Measurements from ENCODE around the gene SBNO2. TPM values are rescaled to one million over a fixed set of nuclear protein-coding genes. Genes with fewer than 3 reads are reported as not detected.

The SBNO2 gene
- total RNA-seq, 1 donor from 2014 or later: 122 TPM

DNA sequence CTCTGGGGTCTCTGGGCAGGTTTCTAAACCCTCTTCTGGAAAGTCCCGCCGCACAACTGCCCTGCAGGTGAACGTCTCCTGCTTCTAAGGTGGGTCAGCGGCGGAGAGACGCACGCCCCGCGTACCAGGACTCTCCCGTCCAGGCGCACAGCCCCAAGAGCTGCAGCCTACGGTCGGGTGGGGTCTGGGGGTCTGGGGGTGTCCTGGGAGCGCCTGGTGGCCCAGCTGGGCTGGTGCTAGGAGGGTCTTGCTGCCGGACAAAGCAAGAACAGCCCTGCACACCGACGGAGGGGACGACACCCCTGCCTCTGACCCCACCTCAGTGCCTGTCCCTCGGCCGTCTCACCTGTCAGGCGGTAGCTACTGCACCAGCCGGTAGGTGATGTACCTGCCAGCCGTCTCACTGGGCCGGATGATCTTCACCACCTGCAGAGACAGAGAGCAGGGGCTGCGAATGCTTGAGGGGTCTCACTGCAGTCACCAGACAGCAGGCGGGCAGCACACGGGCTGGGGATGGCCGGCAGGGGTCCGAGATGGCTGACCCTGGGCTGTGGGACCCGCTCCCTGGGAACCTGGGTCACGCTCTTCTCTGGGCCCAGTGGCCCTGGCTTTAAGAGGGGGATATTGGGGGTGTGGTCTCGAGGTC, 84.8 kb downstream of the SBNO2 start:
- DNase-seq (ENCODE audit: low spot score): no peak

DNA sequence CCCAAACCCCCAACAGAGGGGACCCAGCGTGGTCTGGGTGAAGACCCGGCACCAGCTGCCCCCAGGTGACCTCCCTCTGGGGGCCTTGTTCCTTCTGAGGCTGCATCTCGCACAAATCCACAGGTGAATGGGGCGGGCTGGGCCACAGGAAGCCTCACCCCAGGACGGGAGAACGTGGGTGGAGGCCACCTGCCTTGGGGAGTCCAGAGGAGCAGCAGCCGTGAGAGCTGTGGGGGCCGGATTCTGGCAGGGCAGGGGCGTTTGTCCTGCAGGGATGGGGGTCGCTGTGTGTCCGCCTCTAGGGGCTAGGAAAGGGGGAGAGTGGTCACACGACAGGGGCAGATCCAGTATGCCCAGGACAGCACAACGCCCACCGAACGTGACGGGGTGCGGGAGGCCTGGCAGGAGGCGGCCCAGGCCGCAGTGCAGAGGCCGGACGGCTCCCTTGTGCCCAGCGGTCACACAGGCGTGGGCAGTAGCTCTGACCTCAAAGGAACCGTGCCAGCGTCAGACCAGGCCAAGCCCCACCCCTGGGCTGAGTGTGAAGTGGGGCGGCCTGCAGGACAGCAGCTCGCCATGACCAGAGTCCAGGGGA, 85.6 kb downstream of the SBNO2 start:
- no peak for DNase-seq (ENCODE audit: low spot score)

DNA sequence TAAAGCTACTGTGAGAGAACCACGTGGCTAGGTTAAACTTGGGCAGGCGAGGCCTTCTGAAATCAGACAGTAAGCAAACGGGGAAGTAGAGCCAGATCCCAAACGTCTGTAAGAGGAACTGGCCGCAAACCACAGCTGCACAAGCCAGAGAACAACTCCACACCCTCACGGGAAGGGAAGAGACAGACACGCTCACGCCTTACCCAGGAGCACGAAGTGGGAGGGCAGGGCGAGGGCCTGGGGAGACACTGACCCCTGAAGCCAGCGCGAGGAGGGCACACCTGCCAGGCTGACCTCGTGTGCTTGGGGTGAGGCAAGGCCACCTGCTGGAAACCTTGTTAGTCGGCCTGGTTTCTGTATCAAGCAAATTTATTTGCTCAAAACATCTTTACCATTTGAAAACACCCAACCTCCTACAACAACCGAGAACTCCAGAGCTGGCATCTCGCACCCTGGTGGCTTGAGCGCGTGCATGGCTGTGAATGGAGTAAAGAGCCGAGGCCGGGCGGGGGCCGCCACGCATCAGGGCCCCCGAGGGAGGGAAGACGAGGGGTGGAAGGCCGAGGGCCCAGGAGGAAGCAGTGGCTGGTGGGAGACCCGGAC, 86.2 kb downstream of the SBNO2 start:
- no peak for DNase-seq (ENCODE audit: low spot score)

DNA sequence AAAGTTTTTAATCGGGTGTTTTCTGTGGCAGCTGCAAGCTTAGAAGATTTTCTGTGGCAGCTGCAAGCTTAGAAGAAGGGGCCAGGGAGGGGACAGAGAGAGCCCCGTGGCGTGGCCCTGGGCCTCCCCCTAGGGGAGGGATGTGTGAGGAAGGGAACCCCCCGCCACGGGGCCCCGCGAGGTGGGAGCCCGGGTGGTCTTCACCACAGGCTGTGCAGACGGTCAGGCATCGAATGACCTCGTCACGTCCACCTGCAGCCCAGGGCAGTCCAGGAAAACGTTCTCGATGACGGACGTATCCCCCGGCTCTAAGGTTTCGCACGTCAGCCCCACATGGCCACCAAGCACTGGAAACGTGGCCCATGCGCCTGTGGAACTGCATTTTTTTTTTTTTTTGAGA, 87.5 kb downstream of the SBNO2 start:
- no peak for DNase-seq (ENCODE audit: low spot score)

DNA sequence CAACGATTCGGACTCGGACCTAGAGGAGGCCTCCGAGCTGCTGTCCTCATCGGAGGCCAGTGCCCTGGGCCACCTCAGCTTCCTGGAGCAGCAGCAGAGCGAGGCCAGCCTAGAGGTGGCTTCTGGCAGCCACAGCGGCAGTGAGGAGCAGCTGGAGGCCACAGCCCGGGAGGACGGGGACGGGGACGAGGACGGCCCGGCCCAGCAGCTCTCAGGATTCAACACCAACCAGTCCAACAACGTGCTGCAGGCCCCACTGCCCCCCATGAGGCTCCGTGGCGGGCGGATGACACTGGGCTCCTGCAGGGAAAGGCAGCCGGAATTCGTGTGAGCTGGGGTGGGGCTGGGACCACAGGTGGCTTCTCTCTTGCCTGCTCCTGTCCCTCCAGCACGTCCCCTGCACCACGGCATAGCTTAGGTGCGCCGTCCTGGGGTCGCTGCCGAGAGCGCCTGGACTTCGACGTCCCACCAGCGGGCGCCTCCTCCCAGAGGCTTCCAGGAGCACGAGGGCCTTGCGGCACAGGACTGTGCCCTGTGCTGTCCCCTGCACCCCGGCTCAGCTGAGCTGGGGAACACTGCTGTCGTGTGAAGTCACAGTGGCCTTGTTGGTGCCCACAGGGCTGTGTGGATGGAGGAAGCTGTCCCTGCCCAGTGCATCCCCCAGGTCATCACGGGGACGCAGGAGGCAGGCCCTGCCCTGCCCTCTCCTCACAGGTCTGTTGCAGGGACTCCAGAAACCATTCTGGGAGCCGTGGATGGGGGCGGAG, 88.2 kb downstream of the SBNO2 start:
- no peak for DNase-seq (ENCODE audit: low spot score)

DNA sequence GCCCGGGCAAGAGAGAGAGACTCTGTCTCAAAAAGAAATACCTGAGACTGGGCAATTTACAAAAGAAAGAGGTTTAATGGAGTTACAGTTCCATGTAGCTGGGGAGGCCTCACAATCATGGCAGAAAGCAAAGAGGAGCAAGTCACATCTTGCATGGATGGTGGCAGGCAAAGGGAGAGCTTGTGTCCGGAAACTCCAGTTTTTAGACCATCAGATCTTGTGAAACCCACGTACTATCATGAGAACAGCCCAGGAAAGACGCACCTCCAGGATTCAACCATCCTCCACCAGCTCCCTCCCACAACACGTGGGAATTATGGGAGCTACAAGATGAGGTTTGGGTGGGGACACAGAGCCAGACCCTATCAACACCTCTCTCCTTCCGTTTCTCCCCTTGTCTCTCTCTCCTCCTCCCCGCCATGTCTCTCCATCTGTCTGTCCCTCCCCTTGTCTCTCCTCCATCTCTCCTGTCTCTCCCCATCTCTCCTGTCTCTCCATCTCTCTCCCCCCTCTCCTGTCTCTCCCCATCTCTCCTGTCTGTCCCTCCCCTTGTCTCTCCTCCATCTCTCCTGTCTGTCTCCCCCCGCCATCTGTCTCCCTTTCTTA, 88.9 kb downstream of the SBNO2 start:
- DNase-seq (ENCODE audit: low spot score): no peak

DNA sequence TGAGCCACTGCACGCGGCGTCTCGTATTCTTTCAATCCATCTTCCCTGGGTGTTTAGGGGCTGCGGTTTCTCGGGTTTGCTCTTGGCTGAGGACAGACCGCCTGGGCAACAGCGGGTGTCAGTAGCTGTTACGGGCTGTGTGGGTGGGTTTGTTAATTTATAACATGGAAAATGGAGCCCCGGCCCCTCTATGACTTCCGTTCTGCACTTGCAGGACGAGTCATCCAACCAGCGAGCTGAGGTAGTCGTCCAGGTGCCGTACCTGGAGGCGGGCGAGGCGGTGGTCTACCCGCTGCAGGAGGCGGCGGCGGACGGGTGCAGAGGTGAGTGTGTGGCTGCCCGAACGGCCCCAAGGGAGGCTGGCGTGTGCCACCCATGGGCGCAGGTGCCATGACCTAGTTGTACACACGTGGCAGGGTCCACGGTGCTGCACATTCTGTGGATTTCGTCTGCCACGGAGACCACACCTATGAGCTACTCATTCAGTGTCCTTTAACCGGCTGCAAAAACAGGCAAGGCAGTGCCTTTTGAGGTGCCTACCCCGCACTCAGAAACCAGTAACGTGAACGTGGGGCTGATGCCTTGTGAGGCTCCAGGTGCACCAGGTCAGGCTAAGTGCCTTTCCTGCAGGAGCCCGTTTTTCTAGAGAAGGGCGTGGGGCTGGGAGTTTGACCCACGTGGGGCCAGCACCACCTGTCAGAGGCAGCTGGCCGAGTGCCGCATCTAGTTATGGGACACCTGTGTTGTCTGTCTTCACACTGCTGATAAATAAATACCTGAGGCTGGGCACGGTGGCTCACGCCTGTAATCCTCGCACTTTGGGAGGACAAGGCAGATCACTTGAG, 89.8 kb downstream of the SBNO2 start:
- no peak for DNase-seq (ENCODE audit: low spot score)

DNA sequence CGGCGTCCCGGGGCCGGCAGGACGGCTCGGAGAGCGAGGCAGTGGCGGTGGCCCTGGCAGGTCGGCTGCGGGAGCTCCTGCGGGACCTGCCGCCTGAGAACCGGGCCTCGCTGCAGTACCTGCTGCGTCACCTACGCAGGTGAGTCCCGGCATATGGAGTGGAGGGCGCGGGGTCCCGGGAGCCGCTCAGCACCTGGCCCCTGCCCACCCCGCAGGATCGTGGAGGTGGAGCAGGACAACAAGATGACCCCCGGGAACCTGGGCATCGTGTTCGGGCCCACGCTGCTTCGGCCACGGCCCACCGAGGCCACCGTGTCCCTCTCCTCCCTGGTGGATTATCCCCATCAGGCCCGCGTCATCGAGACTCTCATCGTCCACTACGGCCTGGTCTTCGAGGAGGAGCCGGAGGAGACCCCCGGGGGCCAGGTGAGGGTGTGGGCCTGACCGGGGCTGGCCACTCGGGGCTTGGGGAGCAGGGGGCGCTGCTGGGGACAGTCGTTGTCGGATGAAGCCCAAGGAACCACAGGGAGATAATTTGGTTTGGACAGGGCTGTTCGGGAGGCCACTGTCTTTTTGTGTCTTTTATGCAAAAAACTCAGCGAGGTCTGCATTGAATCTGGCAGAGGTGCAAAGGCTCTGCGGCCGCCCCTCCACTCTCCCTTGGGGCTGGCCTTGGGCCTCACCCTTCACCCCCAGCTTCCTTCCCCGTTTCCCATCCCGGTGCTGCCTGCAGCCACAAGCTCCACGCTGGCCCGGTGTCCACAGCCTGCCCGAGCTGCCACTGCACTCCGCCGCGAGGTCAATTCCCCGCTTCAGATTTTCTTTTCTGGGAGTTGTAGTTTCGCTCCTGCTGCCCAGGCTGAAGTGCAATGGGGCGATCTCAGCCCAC, 90.9 kb downstream of the SBNO2 start:
- no peak for DNase-seq (ENCODE audit: low spot score)

DNA sequence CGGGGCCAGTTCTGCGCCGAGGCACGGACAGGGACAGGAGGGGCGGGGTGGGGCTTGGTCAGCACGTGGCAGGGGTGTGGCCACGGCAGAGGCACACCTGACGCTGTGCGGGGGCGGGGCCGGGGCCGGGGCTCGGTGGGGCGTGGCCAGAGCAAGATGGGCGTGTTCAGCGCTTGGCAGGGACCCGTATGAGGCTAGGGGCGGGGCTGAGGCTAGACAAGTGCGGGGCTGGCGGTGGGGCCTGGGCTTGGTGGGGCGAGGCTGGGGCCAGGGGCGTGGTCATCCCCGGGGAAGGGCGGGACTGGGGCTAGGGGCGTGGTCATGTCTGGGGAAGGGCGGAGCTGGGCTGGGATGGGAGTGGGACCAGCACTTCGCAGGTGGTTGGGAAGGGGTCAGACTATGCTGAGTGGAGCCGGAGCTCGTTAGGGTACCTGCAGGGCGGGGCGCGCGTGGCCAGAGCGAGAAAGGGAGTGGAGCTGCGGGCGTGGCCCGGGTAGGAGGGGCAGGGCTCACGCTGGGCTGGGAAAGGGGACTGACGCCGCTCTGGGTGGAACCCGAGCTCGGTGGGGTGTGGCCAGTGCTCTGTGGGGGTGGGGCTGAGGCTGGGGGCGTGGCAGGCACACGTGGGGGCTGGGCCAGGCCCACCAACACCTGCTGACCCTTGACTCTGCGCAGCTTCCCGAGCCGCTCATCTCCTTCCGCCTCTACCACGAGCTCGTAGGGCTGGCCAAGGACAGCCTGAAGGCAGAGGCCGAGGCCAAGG, 91.7 kb downstream of the SBNO2 start:
- DNase-seq (ENCODE audit: low spot score): peak; percentile 88

DNA sequence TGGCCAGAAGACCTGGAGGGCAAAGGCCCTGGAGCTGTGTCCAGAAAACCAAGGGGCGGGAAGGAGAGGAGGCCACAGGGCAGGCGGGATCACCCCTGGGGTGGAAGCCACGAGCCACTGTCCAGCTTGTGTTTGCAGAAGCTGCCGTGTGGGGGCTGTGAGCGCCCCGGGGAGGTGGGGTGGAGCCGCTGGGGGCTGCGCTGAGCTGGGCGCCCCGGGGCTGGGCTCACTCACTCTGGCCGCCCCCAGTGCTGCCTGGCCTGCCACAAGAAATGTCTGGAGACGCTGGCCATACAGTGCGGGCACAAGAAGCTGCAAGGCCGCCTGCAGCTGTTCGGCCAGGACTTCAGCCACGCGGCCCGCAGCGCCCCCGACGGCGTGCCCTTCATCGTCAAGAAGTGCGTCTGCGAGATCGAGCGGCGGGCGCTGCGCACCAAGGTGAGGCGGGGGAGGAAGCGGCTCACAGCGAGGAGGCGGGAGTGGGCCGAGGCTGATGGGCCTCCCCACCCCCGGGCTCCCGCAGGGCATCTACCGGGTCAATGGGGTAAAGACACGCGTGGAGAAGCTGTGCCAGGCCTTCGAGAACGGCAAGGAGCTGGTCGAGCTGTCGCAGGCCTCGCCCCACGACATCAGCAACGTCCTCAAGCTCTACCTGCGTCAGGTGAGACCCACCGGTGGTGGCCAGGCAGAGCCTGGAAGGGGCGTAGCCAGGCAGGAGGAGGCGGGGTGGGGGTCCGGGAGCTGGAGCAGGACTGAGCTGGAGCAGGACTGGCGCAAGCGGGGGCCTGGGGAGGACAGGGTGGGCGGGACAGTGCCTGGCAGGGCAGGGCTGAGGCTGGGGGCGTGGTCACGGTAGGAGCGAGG, 92.5 kb downstream of the SBNO2 start:
- DNase-seq (ENCODE audit: low spot score): no peak

DNA sequence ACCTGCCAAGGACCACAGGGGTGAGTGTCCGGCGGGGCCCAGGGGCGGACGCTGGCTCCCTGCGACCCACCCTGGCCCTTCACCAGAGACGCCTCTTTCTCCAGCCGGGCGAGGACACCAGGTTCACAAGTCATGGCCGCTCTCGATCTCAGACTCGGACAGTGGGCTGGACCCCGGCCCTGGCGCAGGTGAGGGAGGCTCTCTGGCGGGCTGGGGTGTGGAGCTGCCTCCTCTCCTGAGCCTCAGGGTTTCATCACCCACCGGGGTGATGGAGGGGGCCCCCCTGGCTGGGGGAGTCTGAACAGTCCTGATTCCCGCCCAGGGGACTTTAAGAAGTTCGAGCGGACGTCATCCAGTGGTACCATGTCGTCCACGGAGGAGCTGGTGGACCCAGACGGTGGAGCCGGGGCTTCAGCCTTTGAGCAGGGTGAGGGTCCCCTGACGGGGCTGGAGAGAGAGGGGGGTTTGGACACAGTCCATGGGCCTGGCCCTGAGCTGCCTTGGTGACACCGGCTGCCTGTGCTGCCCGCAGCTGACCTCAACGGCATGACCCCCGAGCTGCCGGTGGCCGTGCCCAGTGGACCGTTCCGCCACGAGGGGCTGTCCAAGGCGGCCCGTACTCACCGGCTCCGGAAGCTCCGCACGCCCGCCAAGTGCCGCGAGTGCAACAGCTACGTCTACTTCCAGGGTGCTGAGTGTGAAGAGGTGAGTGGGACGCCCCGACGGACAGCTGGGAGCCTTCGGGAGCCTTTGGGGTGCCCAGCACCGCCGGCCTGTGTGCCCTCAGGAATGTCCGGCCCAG, 93.5 kb downstream of the SBNO2 start:
- DNase-seq (ENCODE audit: low spot score): no peak

DNA sequence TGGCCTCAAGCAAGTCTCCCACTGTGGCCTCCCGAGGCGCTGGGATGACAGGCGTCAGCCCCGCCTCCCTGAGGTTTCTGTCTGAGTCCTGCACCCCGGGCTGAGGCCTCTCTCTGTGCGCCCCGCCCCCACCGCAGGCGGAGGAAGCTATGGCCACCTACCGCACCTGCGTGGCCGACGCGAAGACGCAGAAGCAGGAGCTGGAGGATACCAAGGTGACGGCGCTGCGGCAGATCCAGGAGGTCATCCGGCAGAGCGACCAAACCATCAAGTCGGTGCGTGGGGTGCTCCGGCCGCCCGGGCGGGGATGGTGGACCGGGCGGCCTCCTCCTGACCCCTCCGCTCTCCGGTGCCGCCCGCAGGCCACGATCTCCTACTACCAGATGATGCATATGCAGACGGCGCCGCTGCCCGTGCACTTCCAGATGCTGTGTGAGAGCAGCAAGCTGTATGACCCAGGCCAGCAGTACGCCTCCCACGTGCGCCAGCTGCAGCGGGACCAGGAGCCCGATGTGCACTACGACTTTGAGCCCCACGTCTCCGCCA, 94.4 kb downstream of the SBNO2 start:
- no peak for DNase-seq (ENCODE audit: low spot score)

DNA sequence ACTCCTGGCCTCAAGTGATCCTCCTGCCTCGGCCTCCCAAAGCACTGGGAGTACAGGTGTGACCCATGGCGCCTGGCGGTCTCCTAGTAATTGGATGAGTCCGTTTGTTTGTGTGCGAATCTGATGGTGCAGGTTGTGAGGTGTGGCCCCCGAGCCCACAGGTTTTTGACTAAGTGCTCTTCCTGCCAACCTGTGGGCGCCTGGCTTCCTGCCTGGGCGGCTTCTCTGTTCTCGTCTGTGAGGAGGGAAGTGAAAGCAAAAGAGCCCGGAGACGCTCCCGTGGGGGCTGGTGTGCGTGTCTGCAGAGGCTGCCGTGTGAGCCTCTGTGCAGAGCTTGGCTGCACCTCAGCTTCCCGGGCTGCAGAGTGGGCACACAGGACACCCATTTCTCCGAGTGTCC, 97.1 kb downstream of the SBNO2 start:
- DNase-seq (ENCODE audit: low spot score): peak; percentile 79

DNA sequence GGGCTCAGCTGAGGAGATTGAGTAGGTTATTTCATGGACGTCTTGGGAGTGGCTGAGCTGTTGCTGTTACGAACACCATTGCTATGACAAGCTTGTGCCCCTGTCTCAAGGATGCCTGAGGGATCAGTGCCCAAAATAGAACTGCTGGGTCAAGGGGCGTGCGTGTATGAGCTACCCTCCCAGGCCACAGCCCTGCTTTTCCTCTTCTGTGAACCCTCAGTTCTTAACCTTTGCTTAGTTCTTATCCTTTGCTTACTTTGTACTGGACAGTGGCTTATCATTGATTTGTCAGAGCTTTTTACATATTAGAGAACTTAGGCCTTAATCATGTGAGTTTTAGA, 98.1 kb downstream of the SBNO2 start:
- DNase-seq (ENCODE audit: low spot score): no peak

DNA sequence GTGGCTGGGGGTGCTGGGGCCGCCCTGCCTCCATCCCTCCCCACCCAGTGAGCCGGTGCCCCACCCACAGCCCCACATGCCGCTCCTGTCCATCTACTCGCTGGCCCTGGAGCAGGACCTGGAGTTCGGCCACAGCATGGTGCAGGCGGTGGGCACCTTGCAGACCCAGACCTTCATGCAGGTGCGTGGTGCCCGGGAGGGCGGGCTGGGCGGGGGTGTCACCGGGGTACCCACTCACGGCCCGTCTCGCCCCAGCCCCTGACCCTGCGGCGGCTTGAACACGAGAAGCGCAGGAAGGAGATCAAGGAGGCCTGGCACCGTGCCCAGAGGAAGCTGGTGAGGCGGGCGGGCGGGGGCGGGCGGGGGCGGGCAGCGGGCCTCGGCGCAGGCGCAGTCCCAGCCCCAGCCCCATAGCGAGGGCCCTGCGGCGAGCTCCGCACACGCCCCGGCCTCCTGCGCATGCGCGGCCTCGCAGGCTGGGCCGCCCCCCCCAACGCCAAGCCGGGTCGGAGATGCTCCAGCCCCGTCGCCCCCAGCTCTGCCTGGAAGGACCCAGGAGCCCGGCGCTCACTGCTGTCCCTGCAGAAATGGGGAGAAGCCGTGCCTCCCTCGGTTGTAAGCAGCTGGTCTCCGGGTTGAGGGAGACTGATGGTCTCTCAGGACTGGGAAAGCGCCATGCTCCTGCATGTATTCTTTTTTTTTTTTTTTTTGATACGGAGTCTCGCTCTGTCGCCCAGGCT, 99.4 kb downstream of the SBNO2 start:
- peak; percentile 89 for DNase-seq (ENCODE audit: low spot score)

DNA sequence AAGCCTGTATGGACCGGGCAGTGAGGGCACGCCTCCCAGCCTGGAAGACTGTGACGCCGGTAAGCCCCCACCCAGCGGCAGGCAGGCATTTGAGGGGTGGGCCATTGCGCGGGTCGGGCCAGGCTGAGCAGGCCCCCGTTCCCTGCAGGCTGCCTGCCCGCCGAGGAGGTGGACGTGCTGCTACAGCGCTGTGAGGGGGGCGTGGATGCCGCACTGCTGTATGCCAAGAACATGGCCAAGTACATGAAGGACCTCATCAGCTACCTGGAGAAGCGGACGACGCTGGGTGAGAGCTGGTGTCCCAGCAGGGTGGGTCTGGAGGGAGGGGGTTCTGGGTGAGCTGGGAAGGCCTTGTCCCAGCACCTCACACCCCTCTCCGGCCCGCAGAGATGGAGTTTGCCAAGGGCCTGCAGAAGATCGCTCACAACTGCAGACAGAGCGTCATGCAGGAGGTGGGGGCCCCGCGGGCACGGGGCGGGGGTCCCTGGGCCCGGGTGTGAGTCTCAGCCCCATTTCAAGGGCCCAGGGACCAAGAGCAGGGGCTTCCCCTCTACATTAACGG, 100.0 kb downstream of the SBNO2 start:
- no peak for DNase-seq (ENCODE audit: low spot score)
